ENCODE measurements around the gene LRRK1.

DNA sequence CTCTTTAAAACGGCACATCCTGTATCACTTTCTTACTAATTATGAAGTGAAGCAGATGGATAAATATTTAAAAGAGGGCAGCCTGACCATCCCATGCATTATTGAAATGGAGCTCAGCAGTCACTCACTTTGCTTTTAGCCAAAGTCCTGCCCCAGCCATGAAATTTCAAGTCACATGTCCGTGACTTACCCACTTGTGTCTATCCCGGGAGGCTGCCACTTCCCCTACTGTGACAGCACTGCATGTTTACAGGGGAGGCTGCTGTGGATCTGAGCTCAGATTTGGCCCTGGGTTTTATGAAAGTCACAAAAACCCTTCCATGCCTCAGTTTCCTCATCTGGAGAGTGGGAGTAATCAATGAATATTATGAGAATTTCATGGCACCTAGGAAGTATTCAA is 17.9 kb upstream of the LRRK1 start:
- TF ChIP-seq POLR2AphosphoS5 (IDR thresholded peaks at IDR 0.05; ENCODE audit: low read depth, low read length) (no peak), SIN3A (IDR thresholded peaks at IDR 0.05; ENCODE audit: borderline replicate concordance, insufficient read depth, low read length) (no peak), FOXP2 (optimal IDR thresholded peaks at IDR 0.05; ENCODE audit: borderline replicate concordance, extremely low read depth, extremely low read length, insufficient read depth) (no peak), TAF1 (IDR thresholded peaks at IDR 0.05; ENCODE audit: borderline replicate concordance, insufficient read depth, low read length) (no peak)
- TF ChIP-seq, protein P1, sequence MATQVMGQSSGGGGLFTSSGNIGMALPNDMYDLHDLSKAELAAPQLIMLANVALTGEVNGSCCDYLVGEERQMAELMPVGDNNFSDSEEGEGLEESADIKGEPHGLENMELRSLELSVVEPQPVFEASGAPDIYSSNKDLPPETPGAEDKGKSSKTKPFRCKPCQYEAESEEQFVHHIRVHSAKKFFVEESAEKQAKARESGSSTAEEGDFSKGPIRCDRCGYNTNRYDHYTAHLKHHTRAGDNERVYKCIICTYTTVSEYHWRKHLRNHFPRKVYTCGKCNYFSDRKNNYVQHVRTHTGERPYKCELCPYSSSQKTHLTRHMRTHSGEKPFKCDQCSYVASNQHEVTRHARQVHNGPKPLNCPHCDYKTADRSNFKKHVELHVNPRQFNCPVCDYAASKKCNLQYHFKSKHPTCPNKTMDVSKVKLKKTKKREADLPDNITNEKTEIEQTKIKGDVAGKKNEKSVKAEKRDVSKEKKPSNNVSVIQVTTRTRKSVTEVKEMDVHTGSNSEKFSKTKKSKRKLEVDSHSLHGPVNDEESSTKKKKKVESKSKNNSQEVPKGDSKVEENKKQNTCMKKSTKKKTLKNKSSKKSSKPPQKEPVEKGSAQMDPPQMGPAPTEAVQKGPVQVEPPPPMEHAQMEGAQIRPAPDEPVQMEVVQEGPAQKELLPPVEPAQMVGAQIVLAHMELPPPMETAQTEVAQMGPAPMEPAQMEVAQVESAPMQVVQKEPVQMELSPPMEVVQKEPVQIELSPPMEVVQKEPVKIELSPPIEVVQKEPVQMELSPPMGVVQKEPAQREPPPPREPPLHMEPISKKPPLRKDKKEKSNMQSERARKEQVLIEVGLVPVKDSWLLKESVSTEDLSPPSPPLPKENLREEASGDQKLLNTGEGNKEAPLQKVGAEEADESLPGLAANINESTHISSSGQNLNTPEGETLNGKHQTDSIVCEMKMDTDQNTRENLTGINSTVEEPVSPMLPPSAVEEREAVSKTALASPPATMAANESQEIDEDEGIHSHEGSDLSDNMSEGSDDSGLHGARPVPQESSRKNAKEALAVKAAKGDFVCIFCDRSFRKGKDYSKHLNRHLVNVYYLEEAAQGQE (IDR thresholded peaks at IDR 0.05; ENCODE audit: insufficient read depth in 1 of 2, low read depth in 2 of 2, low read length in 2 of 2), result no peak
